GM12878 (cell line): ENCODE measurements around the gene PLCB4. TPM values are rescaled to one million over a fixed set of nuclear protein-coding genes. Genes with fewer than 3 reads are reported as not detected.

Experiments
- ATAC-seq: fragments of 200-7000 bp; cut with Tn5 transposase; 3 replicates; pipeline ENCODE4 v1.9.1; 2020; ENCODE audit warnings: mild to moderate bottlenecking, moderate library complexity
- BruUV-seq: library from RNA; stranded (reverse); fragments of 400-500 nt; replicated peaks from 2 replicates; lab custom pipeline; 2021; lab: Mats Ljungman, UMichigan
- CTCF ChIA-PET: fragments of 300-600 bp; sonication (Branson Sonifier 250); formaldehyde crosslinking; extraction: SDS; loops from one replicate; lab custom pipeline; 2021; ENCODE audit warnings: inconsistent platforms; lab: Yijun Ruan, JAX
- POLR2A ChIA-PET: fragments of 350-600 bp; formaldehyde crosslinking; extraction: SDS; loops from one replicate; lab custom pipeline; 2021; ENCODE audit warnings: inconsistent platforms; lab: Charles Lee
- RAD21 ChIA-PET: fragments of 300-600 bp; sonication (Branson Sonifier 250); formaldehyde crosslinking; loops from one replicate; lab custom pipeline; 2023; ENCODE audit warnings: antibody characterized with exemption; ENCODE audit not compliant: unreplicated experiment; lab: Charles Lee
- SMC1A ChIA-PET: fragments of 300-600 bp; sonication (Branson Sonifier 250); formaldehyde crosslinking; loops from one replicate; lab custom pipeline; 2023; ENCODE audit not compliant: unreplicated experiment, uncharacterized antibody; lab: Charles Lee
- DNase-seq: peaks from one replicate; pipeline ENCODE4 v3.0.0-alpha.2; 2011; ENCODE audit warnings: low read depth, low spot score
- FAIRE-seq: peaks from 3 replicates; lab custom pipeline; 2011; peaks lifted over from hg19 to GRCh38; lab: Jason Lieb, UNC
- H2AFZ ChIP-seq: 2 replicates; pipeline ENCODE4 v1.6.0; 2011; ENCODE audit warnings: low read depth, low read length, control low read depth; ENCODE audit not compliant: control insufficient read depth
- H3K27ac ChIP-seq: 2 replicates; pipeline ENCODE4 v1.5.1; 2011; ENCODE audit warnings: control low read depth; ENCODE audit not compliant: control insufficient read depth, insufficient read depth
- H3K27me3 ChIP-seq, 2 experiments: replicated peaks in 1 of 2; 2 replicates each; pipeline versions ENCODE4 v1.6.0 to v1.6.1; 2011; ENCODE audit warnings: low read length in 1 of 2; ENCODE audit not compliant: control insufficient read depth in 2 of 2, insufficient read depth in 2 of 2
- H3K36me3 ChIP-seq, 2 experiments: 2 replicates each; pipeline ENCODE4 v1.5.1; 2011; ENCODE audit warnings: low read length in 1 of 2; ENCODE audit not compliant: control insufficient read depth in 2 of 2, insufficient read depth in 2 of 2
- H3K4me1 ChIP-seq: 2 replicates; pipeline ENCODE4 v1.6.1; 2011; ENCODE audit warnings: mild to moderate bottlenecking, low read length, moderate library complexity, mixed read lengths; ENCODE audit not compliant: control insufficient read depth, insufficient read depth
- H3K4me2 ChIP-seq: 2 replicates; pipeline ENCODE4 v1.6.0; 2011; ENCODE audit warnings: control low read depth; ENCODE audit not compliant: control insufficient read depth, insufficient read depth
- H3K4me3 ChIP-seq: fragments of 200-600 bp; sonication (generic); 2 replicates; pipeline ENCODE4 v1.5.1; 2016
- H3K79me2 ChIP-seq: 2 replicates; pipeline ENCODE4 v1.6.0; 2011; ENCODE audit warnings: low read length; ENCODE audit not compliant: control insufficient read depth, insufficient read depth
- H3K9ac ChIP-seq: 2 replicates; pipeline ENCODE4 v1.8.0; 2011; ENCODE audit warnings: low read length, control low read depth, mixed read lengths; ENCODE audit not compliant: control insufficient read depth, insufficient read depth
- H3K9me3 ChIP-seq: replicated peaks from 3 replicates; pipeline ENCODE4 v1.5.1; 2011; ENCODE audit warnings: mild to moderate bottlenecking, low read length; ENCODE audit not compliant: control insufficient read depth, insufficient read depth
- H4K20me1 ChIP-seq: 2 replicates; pipeline ENCODE4 v1.6.0; 2011; ENCODE audit not compliant: control insufficient read depth, insufficient read depth
- CBFB ChIP-seq: IDR thresholded peaks from 2 replicates; pipeline ENCODE4 v1.6.1; 2016; ENCODE audit warnings: antibody characterized with exemption, low read depth
- CREM ChIP-seq: IDR thresholded peaks from 2 replicates; pipeline ENCODE4 v1.6.1; 2014; ENCODE audit warnings: antibody characterized with exemption, low read depth
- ETV6 ChIP-seq, 2 experiments: fragments of 450-650 bp in 1 of 2; IDR thresholded peaks in 1 of 2; conservative IDR thresholded peaks in 1 of 2; 2 replicates each; pipeline ENCODE4 v1.6.1; 2014; ENCODE audit warnings: antibody characterized with exemption in 1 of 2, borderline replicate concordance in 1 of 2, low read depth in 1 of 2, mild to moderate bottlenecking in 1 of 2, moderate library complexity in 1 of 2
- EZH2 ChIP-seq: IDR thresholded peaks from 2 replicates; pipeline ENCODE4 v1.6.1; 2012; ENCODE audit warnings: low read depth, mild to moderate bottlenecking, control low read depth, inconsistent platforms, low read length, borderline replicate concordance; ENCODE audit not compliant: control insufficient read depth
- GATAD2B ChIP-seq: fragments of 450-650 bp; conservative IDR thresholded peaks from 2 replicates; pipeline ENCODE4 v1.6.1; 2017; ENCODE audit warnings: low read depth, mild to moderate bottlenecking, moderate library complexity
- HDGF ChIP-seq: fragments of 450-650 bp; IDR thresholded peaks from 2 replicates; pipeline ENCODE4 v1.6.1; 2016; ENCODE audit warnings: antibody characterized with exemption
- PAX5 ChIP-seq: IDR thresholded peaks from 2 replicates; pipeline ENCODE4 v1.6.1; 2011; ENCODE audit warnings: low read depth, low read length, borderline replicate concordance
- PBX3 ChIP-seq: IDR thresholded peaks from 2 replicates; pipeline ENCODE4 v1.6.1; 2011; ENCODE audit warnings: mild to moderate bottlenecking, low read depth, low read length, moderate library complexity; ENCODE audit not compliant: insufficient replicate concordance
- PKNOX1 ChIP-seq: fragments of 450-650 bp; IDR thresholded peaks from 2 replicates; pipeline ENCODE4 v1.6.1; 2016; ENCODE audit warnings: mild to moderate bottlenecking
- SIN3A ChIP-seq: IDR thresholded peaks from 2 replicates; pipeline ENCODE4 v1.6.1; 2012; ENCODE audit warnings: low read depth, low read length, improper control_type of control experiment
- SIX5 ChIP-seq: IDR thresholded peaks from 2 replicates; pipeline ENCODE4 v1.6.1; 2011; ENCODE audit warnings: mild to moderate bottlenecking, low read depth, low read length, moderate library complexity; ENCODE audit not compliant: severe bottlenecking
- SMAD1 ChIP-seq: fragments of 450-650 bp; IDR thresholded peaks from 2 replicates; pipeline ENCODE4 v1.6.1; 2018; ENCODE audit warnings: mild to moderate bottlenecking, low read depth; ENCODE audit not compliant: partially characterized antibody
- ZBTB11 ChIP-seq: fragments of 450-650 bp; formaldehyde crosslinking; IDR thresholded peaks from 2 replicates; pipeline ENCODE4 v1.5.0; 2022; ENCODE audit warnings: mild to moderate bottlenecking, missing genetic modification characterization
- WGBS: methylation state at CpG from one replicate; pipeline ENCODE4 v1.1.6; 2016; ENCODE audit warnings: low lambda C conversion rate; ENCODE audit not compliant: insufficient replicate concordance, insufficient coverage; ENCODE audit errors: missing lambda C conversion rate; 5-methylcytosine and 5-hydroxymethylcytosine counted together
- in situ Hi-C: fragments of 300-500 bp; cut with MboI; formaldehyde crosslinking; loops from 9 replicates; pipeline ENCODE4 v1.14.3; 2018; ENCODE audit warnings: mixed read lengths
- intact Hi-C: fragments of 100-400 bp; cut with micrococcal nuclease; formaldehyde crosslinking; loops from one replicate; pipeline ENCODE4 v1.14.2; 2022; ENCODE audit not compliant: unreplicated experiment
- polyA plus RNA-seq, 11 experiments: library from polyadenylated mRNA; depleted of rRNA in 4 of 11; unstranded in 6 of 11; stranded (reverse) in 5 of 11; fragments of >200 nt; fragmentation: Nextera tagmentation in 4 of 11; fragmentation: Illumina TruSeq in 1 of 11; extraction: Ambion mirVana in 4 of 11; extraction: Trizol in 1 of 11; gene quantifications; 1 replicate in 1 of 11; 2 replicates in 10 of 11; pipeline versions ENCODE4 v1.2.1 to v1.2.3, GENCODE V29; 2011 to 2016; ENCODE audit warnings: inconsistent platforms in 2 of 11, missing spikeins in 2 of 11, low read depth in 1 of 11
- total RNA-seq, 4 experiments: library from RNA; depleted of rRNA in 3 of 4; stranded (reverse); fragments of >200 nt in 3 of 4; fragmentation: Illumina TruSeq in 1 of 4; extraction: Trizol in 1 of 4; gene quantifications; 2 replicates each; pipeline versions ENCODE4 v1.2.1 to v1.2.3, GENCODE V29; 2013 to 2021

The PLCB4 gene
- total and polyA plus RNA-seq, 10 of the 15 experiments (the other 5 are each of a cell fraction or from before 2014, with no cell fraction given) = not detected

- DNase-seq (no peak), FAIRE-seq (no peak), ATAC-seq (no peak)
- Histone ChIP-seq H3K27me3 (no peaks in the 10 kb centered on the region), H3K27ac (no peak overlapping the region), H3K9ac (no peak overlapping the region), H3K9me3 (no peaks in the 10 kb centered on the region; the same call in 2 of the 3 replicates), H3K4me3 (no peak overlapping the region), H3K36me3 (no peaks in the 10 kb centered on the region), H3K4me1 (peaks cover 4% of the 10 kb centered on the region; the same call in 1 of the 2 replicates), H4K20me1 (no peaks in the 10 kb centered on the region), H3K79me2 (no peaks in the 10 kb centered on the region), H2AFZ (no peak overlapping the region), H3K4me2 (no peak overlapping the region)
- in situ Hi-C loops (no loop called here), intact Hi-C loops (no loop called here)
- SMC1A ChIA-PET = no interaction called here
- RAD21 ChIA-PET = no interaction called here
- BruUV-seq = no TSS peak
- TF ChIP-seq PBX3 = no peak
- TF ChIP-seq SMAD1 = no peak
- no peak for TF ChIP-seq SIN3A
- TF ChIP-seq CBFB = no peak
- TF ChIP-seq ZBTB11 (CRISPR knock-in tag) = no peak
- no peak for TF ChIP-seq GATAD2B
- no peak for TF ChIP-seq PKNOX1
- no peak for TF ChIP-seq HDGF
- no peak for TF ChIP-seq PAX5
- no peak for TF ChIP-seq SIX5
- no peak for TF ChIP-seq CREM
- no peak for TF ChIP-seq EZH2
- no peak for TF ChIP-seq ETV6 (conservative IDR thresholded peaks at IDR 0.05 in 1 of 2, IDR thresholded peaks at IDR 0.05 in 1 of 2; ENCODE audit: borderline replicate concordance in 1 of 2, low read depth in 1 of 2)
- POLR2A ChIA-PET = no interaction called here
- CTCF ChIA-PET = interaction anchor here (1.2 kb wide), 1 partner anchor 90 kb away, joined by 4 read pairs; no protein-coding TSS in a partner anchor
- WGBS = 5% methylated on average over 4 of the region's 4 CpGs
These were observed 429.4 kb downstream of the PLCB4 start for GRCh38 chr20:9498322-9498721.
